IgD-negative memory B cell (primary cell): ENCODE results near the gene TRNAU1AP. TPM values are rescaled to one million over a fixed set of nuclear protein-coding genes. Genes with fewer than 3 reads are reported as not detected.
"Not testable (repeated sequence)": the region's sequence is repeated elsewhere in the genome, so short reads cannot be mapped to it uniquely, and the experiment has no call there.

Experiments used
- H3K27ac Mint-ChIP-seq, 3 donors: one replicate each; pipeline ENCODE4 v1.8.0; 2020 to 2022; ENCODE audit warnings: mild to moderate bottlenecking in 3 of 3, mixed read lengths in 3 of 3, moderate library complexity in 1 of 3
- H3K27me3 Mint-ChIP-seq: one replicate; pipeline ENCODE4 v1.8.0; 2021; ENCODE audit warnings: mixed read lengths
- H3K36me3 Mint-ChIP-seq: one replicate; pipeline ENCODE4 v1.8.0; 2020; ENCODE audit warnings: mild to moderate bottlenecking, mixed read lengths
- H3K4me1 Mint-ChIP-seq, 3 donors: one replicate each; pipeline ENCODE4 v1.8.0; 2020 to 2022; ENCODE audit warnings: mixed read lengths in 3 of 3, mild to moderate bottlenecking in 1 of 3
- H3K4me3 Mint-ChIP-seq, 4 donors: one replicate each; pipeline ENCODE4 v1.8.0; 2020 to 2022; ENCODE audit warnings: mild to moderate bottlenecking in 4 of 4, mixed read lengths in 4 of 4, moderate library complexity in 3 of 4
- H3K9me3 Mint-ChIP-seq, 3 donors: one replicate each; pipeline ENCODE4 v1.8.0; 2020 to 2021; ENCODE audit warnings: mixed read lengths in 3 of 3, mild to moderate bottlenecking in 1 of 3
- polyA plus RNA-seq: library from polyadenylated mRNA; unstranded; fragments of 300-500 nt; fragmentation: Illumina TruSeq; gene quantifications from one replicate; pipeline ENCODE4 v1.2.3, GENCODE V29; 2021

The TRNAU1AP gene
- polyA plus RNA-seq: 29.2 TPM

DNA sequence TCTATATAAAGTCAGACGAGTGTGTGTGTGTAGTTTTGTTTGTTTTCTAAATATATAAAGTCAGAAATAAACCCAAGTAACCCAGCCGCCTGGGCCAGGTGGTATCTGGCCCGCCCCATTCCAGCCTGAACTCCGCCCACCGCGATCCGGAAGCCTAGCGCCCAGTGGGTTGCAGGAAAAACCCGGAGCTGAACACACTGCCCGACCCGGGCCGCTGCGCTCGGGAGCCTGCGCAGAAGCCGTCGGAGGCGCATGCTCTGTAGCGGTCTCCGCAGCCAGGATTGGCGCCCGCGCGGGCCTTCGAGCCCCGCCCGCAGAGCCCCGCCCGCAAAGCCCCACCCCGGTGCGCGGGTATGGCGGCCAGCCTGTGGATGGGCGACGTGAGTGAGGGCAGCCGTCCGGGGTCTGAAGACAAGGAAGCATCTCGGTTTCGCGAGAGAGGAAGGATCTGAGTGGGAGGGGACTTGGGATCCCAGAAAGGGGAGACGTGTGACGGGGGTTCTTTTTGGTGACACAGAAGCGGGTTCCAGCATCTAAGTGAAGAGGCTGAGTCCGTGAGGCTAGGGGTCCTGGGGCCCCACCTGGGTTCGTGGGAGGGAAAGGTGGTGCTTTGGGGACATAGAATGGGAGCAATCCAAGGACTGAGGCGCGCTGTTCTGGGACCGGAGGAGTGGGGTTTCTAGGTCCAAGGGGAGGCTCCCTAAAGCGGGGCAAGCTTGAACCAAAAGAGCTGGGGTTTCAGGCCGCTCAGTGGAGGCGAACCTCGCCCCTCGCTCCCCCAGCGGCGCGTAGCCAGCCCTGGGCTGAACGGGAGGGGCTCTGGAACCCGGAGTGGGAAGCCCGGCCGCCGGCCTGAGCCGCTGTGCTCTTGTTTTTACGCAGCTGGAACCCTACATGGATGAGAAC is at the start of gene TRNAU1AP:
Gene TRNAU1AP, plus strand, starts transcription at position 328 of the 906 bp plus-strand sequence. Its CDS starts 26 bp downstream, at position 354.
- Mint-ChIP-seq H3K9me3 (no peaks in the 10 kb centered on the region), H3K27ac (peak within 1 kb of the TSS; percentile 96 to 99 (median 98)), H3K36me3 (peaks cover 2% of the 10 kb centered on the region), H3K4me1 (peaks cover 8 to 9% (median 9%) of the 10 kb centered on the region in 3 donors), H3K27me3 (no peaks in the 10 kb centered on the region), H3K4me3 (peak within 1 kb of the TSS; percentile 95 to 99 (median 98))

DNA sequence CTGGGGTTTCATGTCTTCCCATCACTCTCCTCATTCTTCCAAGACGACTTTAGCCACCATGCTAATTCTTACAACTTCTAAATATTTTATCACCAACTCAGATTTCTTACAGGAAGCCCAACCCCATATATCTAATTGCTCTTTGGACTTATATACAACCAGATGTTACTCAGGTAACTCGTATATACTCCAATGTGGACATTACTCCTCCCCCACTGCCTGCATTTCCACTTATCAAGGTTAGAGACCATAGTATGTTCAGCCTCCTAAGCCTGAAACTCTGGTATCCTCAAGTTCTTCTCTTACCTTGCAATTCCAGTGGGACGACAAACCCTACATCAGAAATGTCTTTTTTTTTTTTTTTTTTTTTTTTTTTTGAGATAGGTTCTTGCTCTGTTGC is 49.8 kb upstream of the TRNAU1AP start:
- Mint-ChIP-seq H3K4me1 (peaks cover 7 to 11% (median 10%) of the 10 kb centered on the region in 3 donors), H3K27me3 (no peaks in the 10 kb centered on the region), H3K36me3 (no peaks in the 10 kb centered on the region), H3K4me3 (peak overlapping the region in 2 of 4 donors; percentile 76 to 93), H3K27ac (peak overlapping the region in 2 of 3 donors; percentile 36 to 72), H3K9me3 (peaks cover 0 to 3% (median 0%) of the 10 kb centered on the region in 3 donors)

DNA sequence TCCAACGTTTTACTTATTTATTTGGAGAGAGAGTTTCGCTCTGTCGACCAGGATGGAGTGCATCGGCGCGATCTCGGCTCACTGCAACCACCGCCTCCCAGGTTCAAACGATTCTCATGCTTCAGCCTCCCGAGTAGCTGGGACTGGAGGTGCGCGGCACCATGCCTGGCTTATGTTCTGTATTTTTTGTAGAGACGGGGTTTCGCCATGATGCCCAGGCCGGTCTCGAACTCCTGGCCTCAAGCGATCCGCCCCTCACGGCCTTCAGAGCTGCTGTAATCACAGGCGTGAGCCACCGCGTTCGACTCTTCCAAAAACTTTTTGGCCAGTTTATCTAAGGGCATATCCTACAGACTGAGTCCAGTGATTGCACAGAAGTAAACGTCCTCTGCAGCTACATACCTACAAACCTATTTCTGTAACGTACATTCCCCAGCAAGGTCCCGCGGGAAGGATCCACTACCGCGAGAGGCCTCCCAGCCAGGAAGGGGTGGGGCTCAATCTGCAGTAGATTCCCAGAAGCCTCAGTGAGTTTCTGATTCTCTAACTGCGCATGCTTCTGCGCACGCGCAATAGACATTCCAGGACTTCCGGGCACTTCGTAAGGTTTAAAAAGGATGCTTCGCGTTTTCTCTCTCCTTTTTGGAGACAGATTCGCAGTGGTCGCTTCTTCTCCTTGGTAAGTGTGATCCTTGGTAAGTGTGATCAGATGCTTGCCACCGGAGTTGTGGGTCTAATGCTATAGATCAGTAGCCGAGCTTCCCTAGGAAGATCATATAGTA is 47.3 kb upstream of the TRNAU1AP start, which contains the start of gene RCC1:
Gene RCC1, plus strand, starts transcription at position 638 of the 782 bp plus-strand sequence. CDS start 23,824 bp downstream, outside the sequence.
- Mint-ChIP-seq H3K27me3 (no peaks in the 10 kb centered on the region), H3K9me3 (peaks cover 0 to 3% (median 0%) of the 10 kb centered on the region in 3 donors), H3K4me3 (peak within 1 kb of the TSS; percentile 93 to 100 (median 96)), H3K27ac (peak within 1 kb of the TSS; percentile 91 to 99 (median 94)), H3K4me1 (peaks cover 29 to 36% (median 34%) of the 10 kb centered on the region in 3 donors), H3K36me3 (peaks cover 4% of the 10 kb centered on the region)

DNA sequence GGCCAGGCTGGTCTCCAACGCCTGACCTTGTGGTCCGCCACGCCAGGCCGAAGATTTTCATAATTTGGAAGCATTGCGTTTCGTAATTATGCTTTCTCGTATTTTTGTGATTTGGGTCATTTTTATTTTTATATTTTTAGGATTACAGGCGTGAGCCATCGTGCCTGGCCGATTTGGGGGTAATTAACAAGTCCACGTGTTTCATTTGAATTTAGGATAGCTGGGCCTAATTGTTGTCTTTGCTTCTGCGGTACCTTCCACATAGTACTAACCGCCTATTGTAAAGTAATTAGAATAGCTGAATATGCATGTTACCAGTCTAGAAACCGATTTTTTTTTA is 46.0 kb upstream of the TRNAU1AP start:
- no peaks in the 10 kb centered on the region for H3K27me3 Mint-ChIP-seq
- peak overlapping the region; percentile 93 to 100 (median 96) for H3K4me3 Mint-ChIP-seq
- H3K36me3 Mint-ChIP-seq: peaks cover 10% of the 10 kb centered on the region
- peaks cover 34 to 42% (median 41%) of the 10 kb centered on the region in 3 donors for H3K4me1 Mint-ChIP-seq
- peaks cover 0 to 3% (median 0%) of the 10 kb centered on the region in 3 donors for H3K9me3 Mint-ChIP-seq
- peak overlapping the region; percentile 91 to 99 (median 94) for H3K27ac Mint-ChIP-seq

DNA sequence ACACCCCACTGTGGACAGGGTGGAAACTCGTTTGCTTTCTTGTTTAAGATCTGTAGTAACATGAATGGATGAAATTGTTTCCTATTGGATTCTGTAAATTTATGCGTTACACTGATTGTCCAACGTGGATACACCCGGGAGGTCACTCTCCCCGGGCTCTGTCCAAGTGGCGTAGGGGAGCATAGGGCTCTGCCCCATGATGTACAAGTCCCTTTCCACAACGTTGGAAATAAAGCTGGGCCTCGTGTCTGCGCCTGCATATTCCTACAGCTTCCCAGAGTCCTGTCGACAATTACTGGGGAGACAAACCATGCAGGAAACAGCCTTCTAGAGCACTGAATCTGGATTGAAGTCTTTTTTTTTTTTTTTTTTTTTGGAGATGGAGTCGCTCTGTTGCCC is 45.6 kb upstream of the TRNAU1AP start:
- H3K9me3 Mint-ChIP-seq: peaks cover 0 to 3% (median 0%) of the 10 kb centered on the region in 3 donors
- H3K27me3 Mint-ChIP-seq: no peaks in the 10 kb centered on the region
- peaks cover 37 to 45% (median 45%) of the 10 kb centered on the region in 3 donors for H3K4me1 Mint-ChIP-seq
- H3K4me3 Mint-ChIP-seq: peak overlapping the region; percentile 93 to 100 (median 96)
- H3K27ac Mint-ChIP-seq: peak overlapping the region; percentile 91 to 99 (median 94)
- peaks cover 14% of the 10 kb centered on the region for H3K36me3 Mint-ChIP-seq

DNA sequence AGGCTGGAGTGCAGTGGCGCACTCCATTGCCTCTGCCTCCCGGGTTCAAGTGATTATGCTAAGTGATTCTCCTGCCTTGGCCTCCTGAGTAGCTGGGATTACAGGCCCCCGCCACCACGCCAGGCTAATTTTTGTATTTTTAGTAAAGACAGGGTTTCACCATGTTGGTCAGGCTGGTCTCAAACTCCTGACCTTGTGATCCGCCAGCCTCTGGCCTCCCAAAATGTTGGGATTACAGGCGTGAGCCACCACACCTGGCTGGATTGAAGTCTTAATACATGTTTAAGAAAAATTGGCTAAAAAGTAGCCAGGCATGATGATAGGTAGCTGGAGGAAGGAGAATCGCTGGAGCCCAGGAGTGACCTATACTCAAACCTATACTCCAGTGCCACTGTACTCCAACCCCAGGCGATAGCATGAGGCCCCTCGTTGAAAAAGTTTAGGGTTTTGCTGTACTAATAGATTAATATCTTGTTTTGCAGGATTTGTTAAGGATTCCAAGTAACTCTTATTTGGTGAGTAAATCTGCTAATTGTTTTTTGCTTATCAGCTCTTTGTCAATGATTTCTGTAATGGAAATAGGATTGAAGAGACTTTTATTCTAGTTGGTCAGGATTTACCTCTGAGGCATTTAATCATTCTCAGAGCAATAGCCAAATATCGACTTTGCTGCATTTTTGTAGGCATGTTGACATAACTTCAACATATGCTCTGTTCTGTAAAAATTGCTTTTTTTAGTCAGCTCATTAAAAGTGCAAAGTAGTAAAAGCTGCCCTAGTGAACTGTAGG is 45.0 kb upstream of the TRNAU1AP start:
- H3K27me3 Mint-ChIP-seq: no peaks in the 10 kb centered on the region
- H3K27ac Mint-ChIP-seq: peak overlapping the region; percentile 62 to 94 (median 91)
- peak overlapping the region; percentile 93 to 100 (median 96) for H3K4me3 Mint-ChIP-seq
- peaks cover 15% of the 10 kb centered on the region for H3K36me3 Mint-ChIP-seq
- peaks cover 43 to 51% (median 49%) of the 10 kb centered on the region in 3 donors for H3K4me1 Mint-ChIP-seq
- peaks cover 0 to 3% (median 0%) of the 10 kb centered on the region in 3 donors for H3K9me3 Mint-ChIP-seq

DNA sequence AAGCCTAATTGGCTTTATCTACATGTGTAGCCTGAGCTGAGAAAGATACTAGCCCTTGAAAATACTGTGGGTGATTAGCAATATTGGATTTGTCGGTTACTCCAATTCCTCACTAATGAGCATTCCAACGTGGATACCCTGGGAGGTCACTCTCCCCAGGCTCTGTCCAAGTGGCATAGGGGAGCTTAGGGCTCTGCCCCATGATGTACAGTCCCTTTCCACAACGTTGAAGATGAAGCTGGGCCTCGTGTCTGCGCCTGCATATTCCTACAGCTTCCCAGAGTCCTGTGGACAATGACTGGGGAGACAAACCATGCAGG is 44.5 kb upstream of the TRNAU1AP start:
- peaks cover 0 to 3% (median 0%) of the 10 kb centered on the region in 3 donors for H3K9me3 Mint-ChIP-seq
- H3K4me1 Mint-ChIP-seq: peaks cover 43 to 55% (median 49%) of the 10 kb centered on the region in 3 donors
- peaks cover 16% of the 10 kb centered on the region for H3K36me3 Mint-ChIP-seq
- peak overlapping the region; percentile 93 to 100 (median 96) for H3K4me3 Mint-ChIP-seq
- H3K27me3 Mint-ChIP-seq: no peaks in the 10 kb centered on the region
- peak overlapping the region; percentile 20 to 91 (median 62) for H3K27ac Mint-ChIP-seq

DNA sequence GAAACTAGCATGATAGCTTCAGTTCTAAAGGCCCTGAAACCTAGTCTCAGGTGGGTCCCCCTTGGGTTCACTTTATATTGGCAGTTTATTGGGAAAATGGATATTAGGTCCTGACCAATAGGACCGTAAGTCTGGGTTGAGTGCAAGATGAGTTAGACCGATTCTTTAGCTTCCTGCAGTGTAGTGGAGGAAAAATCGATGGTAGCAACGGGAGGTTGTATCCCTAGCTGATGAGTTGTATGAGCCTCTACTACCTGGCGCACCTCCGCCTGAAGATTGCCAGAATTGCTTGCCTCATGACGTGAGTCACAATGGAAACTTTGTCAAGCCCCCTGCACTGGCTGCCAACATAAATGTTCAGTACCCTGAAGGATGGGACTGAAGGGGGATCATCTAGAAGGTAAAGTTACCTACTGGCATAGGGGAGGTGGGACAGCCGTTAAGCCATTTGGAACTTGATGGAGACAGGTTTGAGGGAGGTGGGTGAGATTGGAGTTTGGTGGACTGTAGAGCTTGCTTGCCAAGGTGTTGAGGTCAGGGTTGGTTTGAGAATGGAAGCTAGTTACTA is 43.1 kb upstream of the TRNAU1AP start:
- peaks cover 43 to 57% (median 49%) of the 10 kb centered on the region in 3 donors for H3K4me1 Mint-ChIP-seq
- H3K4me3 Mint-ChIP-seq: peak overlapping the region; percentile 89 to 100 (median 94)
- H3K36me3 Mint-ChIP-seq: peaks cover 21% of the 10 kb centered on the region
- H3K27me3 Mint-ChIP-seq: no peaks in the 10 kb centered on the region
- peaks cover 0 to 3% (median 0%) of the 10 kb centered on the region in 3 donors for H3K9me3 Mint-ChIP-seq
- peak overlapping the region; percentile 91 to 93 (median 92) for H3K27ac Mint-ChIP-seq

DNA sequence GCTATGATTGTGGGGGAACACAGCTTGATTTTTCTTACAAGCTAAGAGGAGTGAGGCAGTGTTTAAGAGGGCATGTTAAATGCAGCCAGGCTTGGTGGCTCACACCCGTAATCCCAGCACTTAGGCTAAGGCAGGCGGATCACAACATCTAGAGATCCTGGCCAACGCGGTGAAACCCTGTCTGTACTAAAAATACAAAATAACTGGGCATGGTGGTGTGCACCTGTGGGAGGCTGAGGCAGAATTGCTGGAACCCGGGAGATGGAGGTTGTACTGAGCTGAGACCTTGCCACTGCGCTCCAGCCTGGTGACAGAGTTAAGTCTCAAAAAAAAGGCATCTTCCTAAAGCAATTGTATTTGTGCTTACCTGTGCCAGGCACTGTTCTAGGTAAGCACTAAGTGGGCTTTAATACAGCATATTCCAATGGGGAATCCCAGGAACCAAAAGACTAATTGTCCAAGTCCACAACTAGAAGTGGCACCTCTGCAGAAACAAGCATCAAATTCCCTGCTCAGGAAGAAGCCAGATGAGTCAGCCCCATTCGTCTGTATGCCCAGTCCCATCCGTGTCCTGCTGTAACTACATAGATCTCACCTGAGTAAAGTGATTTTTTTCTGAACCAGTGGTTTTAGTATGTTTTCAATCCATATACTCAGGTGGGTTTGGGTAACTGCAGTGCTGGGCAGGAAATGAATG is 42.5 kb upstream of the TRNAU1AP start:
- peaks cover 21% of the 10 kb centered on the region for H3K36me3 Mint-ChIP-seq
- H3K27me3 Mint-ChIP-seq: no peaks in the 10 kb centered on the region
- H3K9me3 Mint-ChIP-seq: peaks cover 0 to 3% (median 0%) of the 10 kb centered on the region in 3 donors
- peaks cover 42 to 56% (median 45%) of the 10 kb centered on the region in 3 donors for H3K4me1 Mint-ChIP-seq
- H3K4me3 Mint-ChIP-seq: peak overlapping the region; percentile 89 to 100 (median 94)
- peak overlapping the region; percentile 91 to 93 (median 92) for H3K27ac Mint-ChIP-seq

DNA sequence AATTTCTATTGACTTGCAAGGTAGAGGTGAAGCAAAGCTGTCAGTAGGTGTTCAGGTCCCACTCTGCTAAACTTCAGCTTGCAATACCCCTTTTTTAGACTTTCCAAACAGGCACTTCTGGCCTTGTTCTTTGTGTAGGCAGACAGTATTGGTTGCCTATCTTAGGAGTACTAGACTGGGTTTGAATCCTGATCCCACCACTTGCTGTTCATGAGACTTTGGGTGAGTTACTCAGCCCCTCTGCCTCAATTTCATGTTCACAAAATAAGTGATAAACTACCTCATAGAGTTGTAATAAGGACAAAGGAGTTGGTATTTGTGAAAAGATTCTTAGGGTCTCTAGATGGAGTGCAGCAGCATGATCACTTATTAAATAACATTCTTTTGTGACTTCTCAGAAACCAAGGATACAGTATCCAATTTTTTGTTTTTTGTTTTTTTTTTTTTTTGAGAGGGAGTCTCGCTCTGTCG is 41.9 kb upstream of the TRNAU1AP start:
- H3K36me3 Mint-ChIP-seq: peaks cover 21% of the 10 kb centered on the region
- peak overlapping the region; percentile 82 to 92 (median 91) for H3K27ac Mint-ChIP-seq
- H3K4me3 Mint-ChIP-seq: peak overlapping the region in 3 of 4 donors; percentile 89 to 100 (median 93)
- H3K4me1 Mint-ChIP-seq: peaks cover 37 to 53% (median 42%) of the 10 kb centered on the region in 3 donors
- no peaks in the 10 kb centered on the region for H3K9me3 Mint-ChIP-seq
- H3K27me3 Mint-ChIP-seq: no peaks in the 10 kb centered on the region

DNA sequence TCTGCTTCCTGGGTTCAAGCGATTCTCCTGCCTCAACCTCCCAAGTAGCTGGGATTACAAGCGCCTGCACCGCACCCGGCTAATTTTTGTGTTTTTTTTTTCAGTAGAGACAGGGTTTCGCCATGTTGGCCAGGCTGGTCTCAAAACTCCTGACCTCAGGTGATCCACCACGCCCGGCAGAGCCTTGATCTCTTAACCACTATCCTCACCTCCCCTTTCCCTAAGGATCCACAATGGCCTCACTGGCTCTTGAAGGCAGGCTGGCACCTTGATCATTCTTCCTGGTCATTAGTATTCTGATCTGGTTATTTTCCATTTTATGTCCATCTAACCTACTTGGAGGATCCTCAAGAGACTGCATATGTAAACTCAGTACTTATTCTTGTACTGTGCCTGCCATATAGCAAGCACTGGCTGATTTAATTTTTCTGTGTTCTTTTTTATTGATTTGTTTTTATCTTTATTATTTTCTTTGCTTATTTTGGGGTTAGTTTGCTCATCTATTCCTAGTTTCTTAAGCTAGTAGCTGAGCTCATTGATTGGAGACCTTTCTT is 40.8 kb upstream of the TRNAU1AP start:
- Mint-ChIP-seq H3K27me3 (no peaks in the 10 kb centered on the region), H3K36me3 (peaks cover 21% of the 10 kb centered on the region), H3K27ac (peak overlapping the region; percentile 87 to 93 (median 92)), H3K4me1 (peaks cover 43 to 53% (median 48%) of the 10 kb centered on the region in 3 donors), H3K4me3 (peak overlapping the region; percentile 39 to 90 (median 62)), H3K9me3 (no peaks in the 10 kb centered on the region)

DNA sequence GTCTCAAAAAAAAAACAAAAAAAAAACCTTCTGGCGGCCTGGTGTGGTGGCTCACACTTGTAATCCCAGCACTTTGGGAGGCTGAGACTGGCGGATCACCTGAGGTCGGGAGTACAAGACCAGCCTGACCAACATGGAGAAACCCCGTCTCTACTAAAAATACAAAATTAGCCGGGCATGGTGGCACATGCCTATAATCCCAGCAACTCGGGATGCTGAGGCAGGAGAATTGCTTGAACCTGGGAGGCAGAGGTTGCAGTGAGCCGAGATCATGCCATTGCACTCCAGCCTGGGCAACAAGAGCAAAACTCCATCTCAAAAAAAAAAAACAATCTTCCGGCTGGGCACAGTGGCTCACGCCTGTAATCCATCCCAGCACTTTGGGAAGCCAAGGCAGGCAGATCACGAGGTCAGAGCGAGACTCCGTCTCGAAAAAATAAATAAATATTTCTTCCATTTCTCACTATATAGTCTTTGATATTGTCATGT is 38.4 kb upstream of the TRNAU1AP start:
- Mint-ChIP-seq H3K27ac (peak overlapping the region; percentile 64 to 80 (median 78)), H3K4me3 (peak overlapping the region in 2 of 4 donors; percentile 36 to 83), H3K4me1 (peaks cover 41 to 54% (median 43%) of the 10 kb centered on the region in 3 donors), H3K36me3 (peaks cover 20% of the 10 kb centered on the region)
- not testable (repeated sequence) for H3K27me3 Mint-ChIP-seq, H3K9me3 Mint-ChIP-seq

DNA sequence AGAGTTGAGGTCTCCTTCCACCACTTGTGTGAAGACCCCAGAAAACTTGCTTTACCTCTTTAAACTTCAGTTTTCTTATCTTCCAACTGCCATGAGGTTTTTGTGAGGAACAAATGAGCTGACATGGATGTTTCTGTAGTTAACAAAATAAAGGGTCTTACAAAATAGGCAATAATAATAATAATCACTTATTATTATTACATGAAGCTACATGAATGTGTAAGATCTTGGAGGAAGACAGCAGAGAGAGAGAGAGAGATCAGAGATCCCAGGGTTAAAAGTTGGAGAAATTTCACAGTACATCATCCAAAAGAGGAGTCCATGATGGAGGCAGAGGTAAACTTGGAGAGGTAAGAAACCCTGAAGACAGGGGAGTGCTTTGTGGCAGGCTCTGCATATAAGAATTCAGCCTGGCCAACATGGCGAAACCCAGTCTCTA is 36.3 kb upstream of the TRNAU1AP start:
- Mint-ChIP-seq H3K36me3 (peaks cover 11% of the 10 kb centered on the region), H3K27me3 (peaks cover 2% of the 10 kb centered on the region), H3K9me3 (no peaks in the 10 kb centered on the region), H3K4me1 (peaks cover 27 to 41% (median 27%) of the 10 kb centered on the region in 3 donors), H3K27ac (peak overlapping the region; percentile 75 to 96 (median 93)), H3K4me3 (peak overlapping the region in 2 of 4 donors; percentile 49 to 89)
